GM12873 (cell line): ENCODE results near the gene C17orf75.

Experiments used
- TF ChIP-seq, protein P1 (sequence below): IDR thresholded peaks from 2 replicates; pipeline ENCODE4 v1.5.1; 2012; ENCODE audit warnings: low read depth, mild to moderate bottlenecking, moderate library complexity, low read length, control low read depth; ENCODE audit not compliant: insufficient read depth; ENCODE audit errors: missing control alignments

C17orf75 gene

DNA sequence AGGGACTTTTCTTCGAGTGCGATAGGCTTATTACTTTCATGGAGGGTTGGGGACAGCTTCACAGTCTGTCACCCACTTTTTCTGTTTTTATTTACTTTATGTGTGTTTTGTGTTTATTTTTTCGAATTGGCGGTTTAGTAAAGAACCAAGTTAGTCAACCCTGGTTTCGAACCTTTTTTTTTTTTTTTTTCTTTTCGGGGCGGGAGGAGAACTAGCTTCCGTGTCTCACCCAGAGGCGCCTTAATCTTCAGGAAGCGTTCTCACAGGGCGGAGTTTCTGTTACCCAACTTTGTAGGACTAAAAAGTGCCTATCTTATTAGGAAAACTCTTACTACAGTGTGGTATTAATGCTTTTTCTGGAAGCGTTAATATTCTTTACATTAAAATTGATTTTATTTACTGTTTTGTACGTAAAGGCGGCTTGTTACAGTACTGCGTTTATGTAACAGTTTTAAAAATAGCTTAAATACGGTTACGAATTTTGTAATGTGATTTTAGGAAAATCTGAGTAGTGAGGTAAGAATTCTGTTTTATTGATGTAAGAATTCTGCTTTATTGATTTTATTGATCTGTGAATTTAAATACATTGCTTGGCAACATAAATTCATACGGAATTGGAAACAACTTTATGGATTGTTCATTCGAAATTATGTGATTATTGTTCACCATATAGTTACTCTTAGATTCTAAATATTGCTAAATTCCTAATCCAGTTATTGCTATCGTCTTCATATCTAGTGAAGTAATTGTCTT lies 8.9 kb upstream of the C17orf75 start:
- TF ChIP-seq, protein P1, sequence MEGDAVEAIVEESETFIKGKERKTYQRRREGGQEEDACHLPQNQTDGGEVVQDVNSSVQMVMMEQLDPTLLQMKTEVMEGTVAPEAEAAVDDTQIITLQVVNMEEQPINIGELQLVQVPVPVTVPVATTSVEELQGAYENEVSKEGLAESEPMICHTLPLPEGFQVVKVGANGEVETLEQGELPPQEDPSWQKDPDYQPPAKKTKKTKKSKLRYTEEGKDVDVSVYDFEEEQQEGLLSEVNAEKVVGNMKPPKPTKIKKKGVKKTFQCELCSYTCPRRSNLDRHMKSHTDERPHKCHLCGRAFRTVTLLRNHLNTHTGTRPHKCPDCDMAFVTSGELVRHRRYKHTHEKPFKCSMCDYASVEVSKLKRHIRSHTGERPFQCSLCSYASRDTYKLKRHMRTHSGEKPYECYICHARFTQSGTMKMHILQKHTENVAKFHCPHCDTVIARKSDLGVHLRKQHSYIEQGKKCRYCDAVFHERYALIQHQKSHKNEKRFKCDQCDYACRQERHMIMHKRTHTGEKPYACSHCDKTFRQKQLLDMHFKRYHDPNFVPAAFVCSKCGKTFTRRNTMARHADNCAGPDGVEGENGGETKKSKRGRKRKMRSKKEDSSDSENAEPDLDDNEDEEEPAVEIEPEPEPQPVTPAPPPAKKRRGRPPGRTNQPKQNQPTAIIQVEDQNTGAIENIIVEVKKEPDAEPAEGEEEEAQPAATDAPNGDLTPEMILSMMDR: no peak

DNA sequence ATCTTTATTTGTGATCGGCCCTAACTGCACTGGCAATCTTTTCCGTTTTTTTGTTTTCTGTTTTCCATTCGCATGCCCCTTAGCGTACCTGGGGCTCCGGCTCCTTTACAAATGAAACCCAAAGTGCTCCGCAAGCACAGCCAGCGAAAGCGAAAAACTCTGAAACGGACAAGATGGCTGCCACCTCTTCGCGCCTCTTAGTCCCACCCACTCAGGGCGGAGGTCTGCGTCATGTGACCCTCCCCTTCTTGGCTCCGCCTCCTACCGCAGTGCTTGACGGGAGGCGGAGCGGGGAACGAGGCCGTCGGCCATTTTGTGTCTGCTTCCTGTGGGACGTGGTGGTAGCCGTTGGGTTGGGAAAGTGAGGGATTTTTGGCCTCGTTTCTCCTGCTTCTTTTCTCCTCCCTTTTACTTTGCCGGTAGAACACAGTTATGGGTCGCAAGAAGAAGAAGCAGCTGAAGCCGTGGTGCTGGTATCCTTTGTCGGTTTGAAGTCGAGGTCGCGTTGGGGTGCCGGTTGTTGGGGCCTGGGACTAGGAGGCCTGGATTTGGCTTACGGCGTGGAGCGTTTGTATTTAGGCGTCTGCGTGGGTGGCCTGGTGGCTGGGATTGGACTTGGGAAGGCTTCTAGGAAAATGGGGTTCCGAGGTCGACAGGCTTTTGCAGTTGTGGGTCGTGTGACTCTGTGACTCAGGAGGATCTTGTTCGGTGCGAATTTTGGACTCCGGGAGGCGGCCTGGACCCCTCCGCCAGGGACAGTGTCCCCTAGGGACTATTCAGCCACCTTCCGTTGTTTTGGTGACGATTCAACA lies 8.1 kb upstream of the C17orf75 start, which contains the start of gene ZNF207:
ZNF207 (plus strand) TSS at position 304 of the 812 bp plus-strand sequence; CDS start at position 433, 129 bp downstream.
- TF ChIP-seq, protein P1: no peak

DNA sequence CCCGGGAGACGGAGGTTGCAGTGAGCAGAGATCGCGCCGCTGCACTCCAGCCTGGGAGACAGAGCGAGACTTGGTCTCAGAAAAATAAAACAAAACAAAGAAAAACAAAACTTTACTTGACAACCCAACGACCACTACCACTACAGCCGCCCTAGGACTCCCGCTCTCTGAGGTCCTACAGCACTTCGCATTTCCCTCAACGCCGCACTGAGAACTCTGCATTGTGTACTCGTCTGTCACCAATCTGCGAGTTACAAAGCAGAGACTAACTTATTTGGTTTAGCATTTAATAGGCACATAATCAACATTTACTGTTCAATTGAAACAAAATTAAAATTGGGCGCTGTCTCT lies 7.5 kb upstream of the C17orf75 start:
- TF ChIP-seq, protein P1: no peak

DNA sequence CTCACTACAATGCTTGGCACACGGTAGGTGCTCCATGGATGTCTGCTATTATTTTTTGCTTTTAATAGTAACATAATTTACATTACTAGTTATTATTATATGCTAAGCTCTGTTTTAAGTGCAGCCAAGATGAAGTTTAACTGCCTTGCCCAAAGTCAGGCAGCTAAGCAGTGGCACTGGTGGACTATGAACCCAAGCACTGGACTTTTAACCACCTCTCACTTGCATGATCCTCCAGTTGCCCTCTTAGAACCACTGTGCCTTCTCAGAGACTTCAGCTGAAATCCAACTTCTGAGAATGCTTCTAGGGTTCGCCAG lies 6.5 kb upstream of the C17orf75 start:
- TF ChIP-seq, protein P1: no peak

DNA sequence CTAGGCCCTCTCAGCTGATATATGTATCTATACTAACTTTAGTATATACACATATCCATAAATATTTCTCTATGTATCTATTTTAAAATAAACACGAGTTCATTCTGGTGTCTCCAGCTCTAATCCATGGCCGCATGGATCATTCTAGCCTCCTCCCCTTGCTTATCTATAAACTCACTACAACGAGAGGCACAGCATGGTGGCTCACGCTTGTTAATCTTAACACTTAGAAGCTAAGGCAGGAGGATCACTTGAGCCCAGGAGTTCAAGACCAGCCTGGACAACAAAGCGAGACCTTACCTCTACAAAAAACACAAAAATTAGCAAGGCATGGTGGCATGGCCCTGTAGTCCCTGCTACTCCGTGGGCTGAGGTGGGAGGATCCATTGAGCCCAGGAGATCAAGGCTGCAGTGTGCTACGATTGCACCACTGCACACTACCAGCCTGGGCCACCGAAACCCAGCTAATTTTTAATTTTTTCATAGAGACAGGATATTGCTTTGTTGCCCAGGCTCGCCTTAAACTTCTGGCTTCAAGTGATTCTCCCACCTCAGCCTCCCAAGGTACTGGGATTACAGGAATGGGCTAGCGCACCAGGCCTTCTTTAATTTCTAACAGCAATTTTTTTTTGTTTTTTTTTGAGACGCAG lies 4.1 kb upstream of the C17orf75 start:
- TF ChIP-seq, protein P1: no peak

DNA sequence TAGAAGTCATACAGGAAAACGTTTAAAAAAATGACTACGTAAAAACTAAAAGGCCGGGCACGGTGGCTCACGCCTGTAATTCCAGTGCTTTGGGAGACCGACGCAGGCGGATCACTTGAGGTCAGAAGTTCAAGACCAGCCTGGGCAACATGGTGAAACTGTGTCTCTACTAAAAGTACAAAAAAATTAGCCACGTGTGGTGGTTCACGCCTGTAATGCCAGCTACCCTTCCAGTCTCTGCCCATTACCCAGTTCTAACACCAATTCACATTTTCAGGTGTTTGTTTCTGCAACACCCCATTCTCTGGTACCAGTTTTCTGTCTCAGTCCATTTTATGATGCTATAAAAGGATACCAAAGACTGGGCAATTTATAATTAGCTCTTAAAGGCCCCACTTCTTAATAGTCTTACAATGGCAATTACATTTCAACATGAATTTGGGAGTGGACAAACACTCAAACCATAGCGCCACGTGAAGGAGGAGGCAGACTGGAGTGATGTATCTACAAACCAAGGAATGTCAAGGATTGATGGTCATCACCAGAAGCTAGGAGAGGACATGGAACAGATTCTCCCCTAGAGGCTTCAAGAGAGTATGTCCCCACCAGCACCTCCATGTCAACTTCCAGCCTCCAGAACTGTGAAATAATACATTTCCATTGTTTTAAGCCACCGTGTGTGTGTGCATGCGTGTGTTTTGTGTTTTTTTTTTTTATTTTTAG lies 791 bp upstream of the C17orf75 start:
- TF ChIP-seq, protein P1: no peak

DNA sequence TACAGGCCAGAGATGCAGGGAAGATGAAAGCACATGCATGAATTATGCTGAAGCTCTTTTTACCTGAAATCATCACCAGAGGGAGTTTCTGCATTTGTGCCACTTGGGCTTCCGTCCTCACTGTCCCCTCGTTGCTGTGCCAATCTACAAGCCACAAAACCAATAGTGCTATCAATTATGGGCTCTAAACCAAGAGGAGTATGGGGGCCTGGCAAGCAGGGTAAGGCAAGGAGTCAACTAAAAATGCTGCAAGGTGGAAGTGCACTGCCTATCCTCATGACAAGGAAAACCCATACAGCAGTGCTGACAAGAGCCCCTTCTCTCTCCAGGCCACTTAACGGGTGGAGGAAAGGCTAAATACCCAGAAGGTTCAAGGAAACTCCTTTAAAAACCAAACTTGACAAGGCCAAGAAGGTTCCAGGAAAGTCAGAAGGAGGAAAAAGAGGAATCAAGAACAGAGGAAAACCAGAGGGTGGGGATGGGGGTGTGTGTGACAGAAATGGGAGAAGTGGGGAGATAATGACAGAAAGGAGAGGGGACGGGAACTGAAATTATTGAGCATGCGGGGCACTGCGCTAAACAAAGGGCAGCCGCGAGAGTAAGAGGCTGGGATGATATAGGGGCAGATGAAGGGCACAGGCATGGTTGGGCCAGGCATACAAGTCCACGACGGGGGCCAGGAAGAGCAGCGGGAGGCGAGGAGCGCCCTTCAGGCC lies 674 bp downstream of the C17orf75 start:
- TF ChIP-seq, protein P1: peak; percentile 52
